HepG2 (cell line): ENCODE data around the gene APOA1. TPM values are rescaled to one million over a fixed set of nuclear protein-coding genes. Genes with fewer than 3 reads are reported as not detected.

Experiments
- GABPA ChIP-seq, 2 experiments: IDR thresholded peaks; 2 replicates each; pipeline ENCODE4 v1.6.1; 2011 to 2016; ENCODE audit warnings: low read depth in 2 of 2, low read length in 1 of 2, missing biosample characterization in 1 of 2, missing genetic modification characterization in 1 of 2
- KLF6 ChIP-seq: IDR thresholded peaks from 2 replicates; pipeline ENCODE4 v1.8.0; 2016; ENCODE audit warnings: missing biosample characterization, missing genetic modification reagents
- NCOA2 ChIP-seq: sonication (generic); formaldehyde crosslinking; IDR thresholded peaks from 2 replicates; pipeline ENCODE4 v1.8.0; 2022; ENCODE audit warnings: inconsistent platforms
- NRL ChIP-seq: sonication (generic); formaldehyde crosslinking; IDR thresholded peaks from 2 replicates; pipeline ENCODE4 v1.5.0; 2020; ENCODE audit warnings: missing genetic modification reagents, mild to moderate bottlenecking, moderate library complexity, borderline replicate concordance
- RFX3 ChIP-seq: IDR thresholded peaks from 2 replicates; pipeline ENCODE4 v1.6.1; 2016; ENCODE audit warnings: missing biosample characterization, missing genetic modification reagents
- SNAPC4 ChIP-seq: sonication (generic); formaldehyde crosslinking; IDR thresholded peaks from 2 replicates; pipeline ENCODE4 v1.4.0; 2020; ENCODE audit warnings: mild to moderate bottlenecking, missing genetic modification reagents
- THAP9 ChIP-seq: sonication (generic); formaldehyde crosslinking; IDR thresholded peaks from 2 replicates; pipeline ENCODE4; 2020; ENCODE audit warnings: missing genetic modification reagents, mild to moderate bottlenecking, borderline replicate concordance
- THRA ChIP-seq: sonication (generic); formaldehyde crosslinking; IDR thresholded peaks from 2 replicates; pipeline ENCODE4 v1.4.0; 2020; ENCODE audit warnings: missing genetic modification reagents, borderline replicate concordance
- ZNF292 ChIP-seq: sonication (generic); formaldehyde crosslinking; IDR thresholded peaks from 2 replicates; pipeline ENCODE4 v1.8.1; 2022; ENCODE audit warnings: mild to moderate bottlenecking, low read depth, missing genetic modification reagents, borderline replicate concordance
- ZNF407 ChIP-seq: sonication (generic); formaldehyde crosslinking; IDR thresholded peaks from one replicate; pipeline ENCODE4 v1.5.1; 2020; ENCODE audit warnings: mild to moderate bottlenecking, missing genetic modification reagents; ENCODE audit errors: not compliant biosample characterization
- polyA plus RNA-seq, 8 experiments: library from polyadenylated mRNA; depleted of rRNA in 3 of 8; stranded (reverse) in 7 of 8; unstranded in 1 of 8; fragments of >200 nt; fragmentation: Illumina TruSeq in 4 of 8; extraction: Trizol in 4 of 8; gene quantifications; 2 replicates each; pipeline versions ENCODE4 v1.2.1 to v1.2.3, GENCODE V29; 2011 to 2016; ENCODE audit warnings: low read depth in 4 of 8, missing spikeins in 1 of 8, mixed read lengths in 1 of 8; ENCODE audit not compliant: insufficient read depth in 1 of 8
- total RNA-seq, 5 experiments: library from RNA; depleted of rRNA; stranded (reverse); fragments of >200 nt; fragmentation: Illumina TruSeq; extraction: Trizol; gene quantifications; 2 replicates each; pipeline ENCODE4 v1.2.3, GENCODE V29; 2016; ENCODE audit warnings: low read depth in 1 of 5

APOA1 gene
- total and polyA plus RNA-seq, 2 of the 13 experiments (the other 11 are each of a cell fraction or from before 2014, with no cell fraction given): 1,973 to 5,485 TPM

- TF ChIP-seq SNAPC4 (CRISPR knock-in tag) (no peak), NCOA2 (no peak), ZNF407 (CRISPR knock-in tag) (no peak), NRL (no peak; the same call in 1 of the 2 replicates), KLF6 (CRISPR knock-in tag) (0 out of 2 replicates have a peak, but pooled peaks have one; percentile 15), THRA (CRISPR knock-in tag) (no peak), RFX3 (no peak), THAP9 (no peak), ZNF292 (peak; percentile 46; the same call in 1 of the 2 replicates), GABPA (IDR thresholded peaks at IDR 0.05; ENCODE audit: low read depth, low read length) (no peak), GABPA (CRISPR knock-in tag; IDR thresholded peaks at IDR 0.05; ENCODE audit: low read depth) (no peak)
These were observed 5.6 kb downstream of the APOA1 start (continued) for GRCh38 chr11:116831790-116832349.
